ENCODE data around the gene COMMD3. TPM values are rescaled to one million over a fixed set of nuclear protein-coding genes. Genes with fewer than 3 reads are reported as not detected.

The COMMD3 gene
- 234 and 272 TPM in 2 replicates for polyA plus RNA-seq
- polyA minus RNA-seq = 49.2 and 53.7 TPM in 2 replicates

GRCh38 chr10:22316286-22317075 lies at the start of gene COMMD3:
TSS of gene COMMD3 (plus strand) at chr10:22316388. CDS start at chr10:22316418, 30 bp downstream.
- Histone ChIP-seq H3K4me3 (ENCODE audit: low read length) (peak within 1 kb of the TSS; percentile 83), H3K27me3 (ENCODE audit: insufficient read depth, low read depth, low read length) (peaks cover 45% of the 10 kb centered on the region), H3K27ac (ENCODE audit: low read length) (peak within 1 kb of the TSS; percentile 90)

More at GRCh38 chr10:22316286-22317075, at the start of gene COMMD3:
- Histone ChIP-seq H3K9ac (ENCODE audit: low read length) (peak within 1 kb of the TSS; percentile 91), H3F3A (ENCODE audit: insufficient read depth, low read length, poor library complexity, severe bottlenecking) (peaks cover 9% of the 10 kb centered on the region), H3K9me3 (ENCODE audit: low read length) (no peaks in the 10 kb centered on the region), H2AFZ (ENCODE audit: low read depth, low read length) (peak within 1 kb of the TSS; percentile 73), H4K20me1 (ENCODE audit: insufficient read depth) (no peaks in the 10 kb centered on the region), H3K4me2 (ENCODE audit: low read length) (peak within 1 kb of the TSS; percentile 77), H3K9me2 (ENCODE audit: insufficient read depth, low read length) (no peaks in the 10 kb centered on the region), H3K36me3 (ENCODE audit: insufficient read depth, low read length) (no peaks in the 10 kb centered on the region), H3K79me2 (replicated peaks; ENCODE audit: insufficient read depth, low read length) (peaks cover 29% of the 10 kb centered on the region)
- TF ChIP-seq MXI1 (conservative IDR thresholded peaks at IDR 0.05; ENCODE audit: poor library complexity, severe bottlenecking) = peak; percentile 70
- TF ChIP-seq REST (IDR thresholded peaks at IDR 0.05; ENCODE audit: borderline replicate concordance) = peak; percentile 69
- TF ChIP-seq EP300 (conservative IDR thresholded peaks at IDR 0.05; ENCODE audit: poor library complexity, severe bottlenecking) = peak; percentile 36
- peak; percentile 34 for TF ChIP-seq RAD21 (conservative IDR thresholded peaks at IDR 0.05)
- TF ChIP-seq EZH2 (IDR thresholded peaks at IDR 0.05; ENCODE audit: borderline replicate concordance, insufficient read depth, low read length, poor library complexity, severe bottlenecking) = no peak
- no peak for TF ChIP-seq CTCF (IDR thresholded peaks at IDR 0.05; ENCODE audit: poor library complexity, severe bottlenecking)
- TF ChIP-seq SMC3 (conservative IDR thresholded peaks at IDR 0.05; ENCODE audit: poor library complexity) = no peak
- peak; percentile 95 for TF ChIP-seq TAF1 (IDR thresholded peaks at IDR 0.05; ENCODE audit: low read depth)
- TF ChIP-seq POLR2AphosphoS5 (IDR thresholded peaks at IDR 0.05) = peak; percentile 97

Data from neural cell (in vitro differentiated cells).